ENCODE results near the gene NUDT3. TPM values are rescaled to one million over a fixed set of nuclear protein-coding genes. Genes with fewer than 3 reads are reported as not detected.
"Not testable (repeated sequence)": the region's sequence is repeated elsewhere in the genome, so short reads cannot be mapped to it uniquely, and the experiment has no call there.

The NUDT3 gene
- total RNA-seq, 1 donor from 2014 or later = 47.6 TPM

DNA sequence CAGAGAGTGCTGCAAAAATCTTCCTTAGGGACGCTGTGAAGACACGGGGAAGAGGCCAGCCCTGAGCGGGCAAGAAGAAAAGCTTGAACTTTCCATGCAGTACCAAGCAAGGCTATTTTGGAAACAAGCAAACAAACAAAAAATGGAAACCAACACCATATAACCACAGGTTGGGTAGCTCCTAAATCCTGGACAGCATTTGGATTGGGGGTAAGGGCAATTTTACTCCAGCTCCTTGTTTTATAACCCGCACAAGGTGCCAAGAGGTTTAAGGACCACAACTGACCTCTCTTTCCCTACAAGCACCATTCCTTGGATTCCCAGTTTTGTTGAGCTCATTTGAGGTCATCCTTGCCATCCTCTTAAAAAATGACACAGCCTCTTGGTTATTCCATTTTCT, 112.3 kb downstream of the NUDT3 start:
- intact Hi-C loops (cut with DNase I) = no loop called here
- ATAC-seq (no peak), DNase-seq (ENCODE audit: missing footprints) (no peak)

DNA sequence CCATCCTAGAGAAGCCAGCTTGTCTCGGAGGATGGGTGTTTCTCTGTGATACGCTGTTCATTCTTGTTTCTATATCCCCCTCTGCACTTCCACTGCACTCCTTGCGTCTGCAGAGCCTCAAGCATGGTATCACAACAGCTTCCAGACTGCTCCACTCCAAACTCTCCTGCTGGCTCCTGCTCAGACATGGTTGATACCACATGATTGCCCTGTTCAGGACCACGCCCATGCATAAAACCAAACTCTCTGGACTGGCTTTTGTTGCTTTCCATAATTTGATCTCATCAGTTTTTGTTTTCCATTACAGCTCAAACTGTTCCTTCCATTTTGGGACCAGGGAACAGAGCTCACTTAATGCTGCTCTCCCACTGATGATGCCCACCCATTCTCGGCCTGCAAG, 113.6 kb downstream of the NUDT3 start:
- intact Hi-C loops (cut with DNase I) = loop anchor here (10.0 kb wide), 1 partner anchor 116 kb away; the partner anchor contains the start of gene NUDT3
- no peak for DNase-seq (ENCODE audit: missing footprints)
- ATAC-seq = no peak

GRCh38 chr6:34277763-34278112, 114.7 kb downstream of the NUDT3 start:
- ATAC-seq (no peak), DNase-seq (ENCODE audit: missing footprints) (no peak)
- intact Hi-C loops (cut with DNase I) = loop anchor here (10.0 kb wide), 1 partner anchor 117 kb away; the partner anchor contains the start of gene NUDT3

GRCh38 chr6:34276881-34277762, 115.3 kb downstream of the NUDT3 start:
- ATAC-seq = peak; percentile 83
- intact Hi-C loops (cut with DNase I) = loop anchor here (10.0 kb wide), 1 partner anchor 118 kb away; the partner anchor contains the start of gene NUDT3
- DNase-seq (ENCODE audit: missing footprints) = no peak

GRCh38 chr6:34276191-34276590, 116.3 kb downstream of the NUDT3 start:
- DNase-seq (ENCODE audit: missing footprints) = no peak
- intact Hi-C loops (cut with DNase I) = loop anchor here (10.0 kb wide), 1 partner anchor 119 kb away; the partner anchor contains the start of gene NUDT3
- ATAC-seq = no peak

DNA sequence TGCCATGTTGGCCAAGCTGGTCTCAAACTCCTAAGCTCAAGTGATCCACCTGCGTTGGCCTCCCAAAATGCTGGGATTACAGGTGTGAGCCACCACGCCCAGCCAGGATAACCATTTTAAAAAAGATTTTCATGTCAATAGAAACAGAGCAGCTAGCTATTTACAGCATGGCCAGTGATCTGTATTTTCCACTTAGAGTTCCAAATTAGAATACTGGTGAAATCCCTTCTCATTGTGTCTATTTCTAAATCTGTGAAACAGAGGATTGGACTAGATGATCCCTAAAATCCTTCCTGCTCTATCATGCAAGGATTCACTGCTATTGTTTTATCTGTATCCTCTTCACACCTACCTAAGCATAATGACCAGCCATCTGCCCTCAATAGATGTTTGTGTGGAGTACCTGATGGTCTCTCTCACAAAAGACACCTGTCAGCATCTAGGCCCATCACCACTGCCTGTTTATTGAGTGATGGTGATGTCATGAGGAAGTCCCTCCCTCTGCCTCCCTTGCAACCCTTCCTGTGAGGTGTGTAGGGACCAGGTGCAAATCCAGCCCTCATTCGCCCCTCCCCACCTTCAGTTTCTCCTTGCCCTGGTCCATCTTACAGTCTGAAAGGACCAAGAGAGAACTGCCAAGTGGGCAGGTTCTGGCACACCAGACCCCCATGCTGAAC, 117.2 kb downstream of the NUDT3 start:
- intact Hi-C loops (cut with DNase I) = loop anchor here (10.0 kb wide), 1 partner anchor 120 kb away; the partner anchor contains the start of gene NUDT3
- ATAC-seq = no peak

GRCh38 chr6:34274129-34274528, 118.3 kb downstream of the NUDT3 start:
- DNase-seq (ENCODE audit: missing footprints) (no peak), ATAC-seq (no peak)
- intact Hi-C loops (cut with DNase I) = loop anchor here (10.0 kb wide), 1 partner anchor 121 kb away; the partner anchor contains the start of gene NUDT3

More for the DNA sequence above, 117.2 kb downstream of the NUDT3 start:
- no peak for DNase-seq (ENCODE audit: missing footprints)

GRCh38 chr6:34273242-34273805, 119.1 kb downstream of the NUDT3 start:
- ATAC-seq (peak; percentile 75), DNase-seq (ENCODE audit: missing footprints) (peak; percentile 80)
- intact Hi-C loops (cut with DNase I) = loop anchor here (10.0 kb wide), 1 partner anchor 121 kb away; the partner anchor contains the start of gene NUDT3

GRCh38 chr6:34272013-34272926, 120.2 kb downstream of the NUDT3 start:
- ATAC-seq (peak; percentile 27), DNase-seq (ENCODE audit: missing footprints) (peak; percentile 78)
- intact Hi-C loops (cut with DNase I) = loop anchor here (10.0 kb wide), 1 partner anchor 123 kb away; the partner anchor contains the start of gene NUDT3

- ATAC-seq; DNase-seq (ENCODE audit: missing footprints): not testable (repeated sequence)
- intact Hi-C loops (cut with DNase I) = loop anchor here (10.0 kb wide), 1 partner anchor 125 kb away; the partner anchor contains the start of gene NUDT3
Measured at GRCh38 chr6:34269658-34270341, 122.7 kb downstream of the NUDT3 start.

DNA sequence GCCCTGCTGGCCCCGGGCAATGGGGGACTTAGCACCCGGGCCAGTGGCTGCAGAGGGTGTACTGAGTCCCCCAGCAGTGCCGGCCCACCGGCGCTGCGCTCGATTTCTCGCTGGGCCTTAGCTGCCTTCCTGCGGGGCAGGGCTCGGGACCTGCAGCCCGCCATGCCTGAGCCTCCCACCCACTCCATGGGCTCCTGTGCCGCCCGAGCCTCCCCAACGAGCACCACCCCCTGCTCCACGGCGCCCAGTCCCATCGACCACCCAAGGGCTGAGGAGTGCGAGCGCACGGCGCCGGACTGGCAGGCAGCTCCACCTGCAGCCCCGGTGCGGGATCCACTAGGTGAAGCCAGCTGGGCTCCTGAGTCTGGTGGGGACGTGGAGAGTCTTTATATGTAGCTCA, 123.3 kb downstream of the NUDT3 start:
- ATAC-seq; DNase-seq (ENCODE audit: missing footprints); intact Hi-C loops (cut with DNase I): not testable (repeated sequence)

GRCh38 chr6:34267746-34268145, 124.7 kb downstream of the NUDT3 start:
- DNase-seq (ENCODE audit: missing footprints) = no peak
- intact Hi-C loops (cut with DNase I) = no loop called here
- ATAC-seq = no peak

GRCh38 chr6:34263484-34263883, 129.0 kb downstream of the NUDT3 start:
- ATAC-seq; DNase-seq (ENCODE audit: missing footprints): not testable (repeated sequence)

GRCh38 chr6:34260576-34261267, 131.7 kb downstream of the NUDT3 start:
- intact Hi-C loops (cut with DNase I) = no loop called here
- DNase-seq (ENCODE audit: missing footprints) (no peak), ATAC-seq (no peak)

More at GRCh38 chr6:34263484-34263883, 129.0 kb downstream of the NUDT3 start:
- intact Hi-C loops (cut with DNase I) = not testable (repeated sequence)

DNA sequence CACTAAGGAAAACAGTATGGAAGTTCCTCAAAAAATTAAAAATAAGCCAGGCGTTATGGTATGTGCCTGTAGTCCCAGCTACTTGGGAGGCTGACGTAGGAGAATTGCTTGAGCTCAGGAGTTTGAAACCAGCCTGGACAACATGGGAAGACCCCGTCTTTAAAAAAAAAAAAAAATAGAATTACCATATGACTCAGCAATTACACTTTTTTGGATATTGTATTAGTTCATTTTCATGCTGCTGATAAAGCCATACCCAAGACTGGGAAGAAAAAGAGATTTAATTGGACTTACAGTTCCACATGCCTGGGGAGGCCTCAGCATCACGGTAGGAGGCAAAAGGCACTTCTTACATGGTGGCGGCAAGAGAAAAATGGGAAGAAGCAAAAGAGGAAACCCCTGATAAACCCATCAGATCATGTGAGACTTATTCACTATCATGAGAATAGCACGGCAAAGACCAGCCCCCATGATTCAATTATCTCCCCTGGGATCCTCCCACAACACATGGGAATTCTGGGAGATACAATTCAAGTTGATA, 132.9 kb downstream of the NUDT3 start:
- ATAC-seq = no peak
- DNase-seq (ENCODE audit: missing footprints) = no peak
- intact Hi-C loops (cut with DNase I) = no loop called here

DNA sequence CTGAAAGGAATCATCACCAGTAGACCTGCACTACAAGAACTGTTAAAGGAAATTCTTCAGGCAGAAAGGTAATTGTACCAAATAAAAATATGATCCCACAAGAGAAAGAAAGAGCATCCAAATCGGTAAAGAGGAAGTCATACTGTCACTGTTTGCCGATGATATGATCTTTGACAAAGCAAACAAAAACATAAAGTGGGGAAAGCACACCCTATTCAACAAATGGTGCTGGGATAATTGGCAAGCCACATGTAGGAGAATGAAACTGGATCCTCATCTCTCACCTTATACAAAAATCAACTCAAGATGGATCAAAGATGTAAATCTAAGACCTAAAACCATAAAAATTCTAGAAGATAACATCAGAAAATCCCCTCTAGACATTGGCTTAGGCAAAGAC, 140.1 kb downstream of the NUDT3 start:
- intact Hi-C loops (cut with DNase I); ATAC-seq; DNase-seq (ENCODE audit: missing footprints): not testable (repeated sequence)
